Heart left ventricle (tissue), 13 donors: ENCODE measurements around the gene PLCB1.

ENCODE experiments used
- CTCF ChIP-seq, 12 donors: fragments of 200-600 bp; sonication (generic) in 4 of 12; IDR thresholded peaks; one replicate each; pipeline versions ENCODE4 v1.5.0 to v1.8.0; 2018 to 2022; ENCODE audit warnings: antibody characterized with exemption in 12 of 12, mild to moderate bottlenecking in 5 of 12
- POLR2A ChIP-seq, 2 donors: fragments of 450-650 bp; IDR thresholded peaks; one replicate each; pipeline ENCODE4 v1.6.1; 2017; ENCODE audit warnings: antibody characterized with exemption in 2 of 2, mild to moderate bottlenecking in 2 of 2, moderate library complexity in 2 of 2
- donor health status: ischemic (EF 13 %, LVEDD 7.1; RV severe dilation, severe dysfunction).
- donor health status: DM: no; HTN: yes; CAD: no.
- donor health status: DM: no; HTN: no; CAD: no.
- donor health status: ischemic (EF 25% LVEDD 6.9; RV normal size, moderate dysfunction).
- donor health status: ischemic (EF 25% LVEDD 5.7; RV mildly dilated, moderate dysfunction).
- donor health status: ischemic (EF 35%, LVEDD 5.7; RV mildly dilated, moderate dysfunction).
- donor health status: nonischemic (EF 11% LVEDD 7.7; RV severe dilation, severe dysfunction).
- donor health status: DM: yes; HTN: yes; CAD: no.
- donor health status: PGD.
- donor health status: ischemic (EF 29% LVEDD 5.4; RV normal size, mild dysfunction).
- donor health status: nonischemic (EF 23%, LVEDD 6.1; RV moderate dilation, normal function).

DNA sequence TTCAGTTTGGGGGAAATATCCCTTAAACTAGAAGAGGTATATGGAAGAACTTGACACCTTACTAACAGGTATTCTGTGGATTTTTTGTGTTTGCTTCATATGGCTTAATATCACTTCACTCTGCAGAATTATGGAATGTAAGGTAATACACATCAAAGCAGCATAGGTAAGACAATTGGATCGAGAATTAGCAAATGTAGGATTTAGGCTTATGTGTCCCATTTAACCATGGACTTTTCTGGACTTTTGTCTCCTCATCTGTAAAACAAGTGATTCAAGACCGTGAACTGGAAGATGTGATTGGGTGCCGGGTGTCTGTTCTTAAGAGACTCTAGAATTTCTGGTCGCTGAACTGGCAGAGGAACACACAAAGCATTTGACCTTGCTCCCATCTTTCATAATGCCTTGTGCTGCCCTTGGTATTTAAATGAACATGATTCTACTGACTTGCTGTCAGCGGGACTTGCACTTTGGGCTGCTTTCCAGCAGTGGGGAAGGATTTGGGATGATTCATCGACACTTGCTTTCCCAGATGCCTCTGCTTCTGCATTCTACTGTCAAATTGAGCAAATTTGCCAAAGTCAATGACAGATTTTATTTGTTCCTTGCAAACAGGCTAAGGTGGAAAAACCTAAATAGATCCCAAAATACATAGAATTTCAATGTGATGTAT, 199.8 kb downstream of the PLCB1 start:
- TF ChIP-seq CTCF (IDR thresholded peaks at IDR 0.05) = no peak
- no peak for TF ChIP-seq POLR2A (IDR thresholded peaks at IDR 0.05)
